Astrocyte (in vitro differentiated cells and primary cell): ENCODE measurements around the gene MVP.

Source experiments
- EZH2 ChIP-seq: IDR thresholded peaks from 2 replicates; pipeline ENCODE4 v1.6.1; 2012; ENCODE audit warnings: mild to moderate bottlenecking, low read length, inconsistent platforms; ENCODE audit not compliant: insufficient read depth
- TF ChIP-seq, protein P1 (sequence below): IDR thresholded peaks from 2 replicates; pipeline ENCODE4 v1.5.1; 2011; ENCODE audit warnings: low read depth, mild to moderate bottlenecking, inconsistent platforms, low read length, moderate library complexity; ENCODE audit not compliant: insufficient read depth

DNA sequence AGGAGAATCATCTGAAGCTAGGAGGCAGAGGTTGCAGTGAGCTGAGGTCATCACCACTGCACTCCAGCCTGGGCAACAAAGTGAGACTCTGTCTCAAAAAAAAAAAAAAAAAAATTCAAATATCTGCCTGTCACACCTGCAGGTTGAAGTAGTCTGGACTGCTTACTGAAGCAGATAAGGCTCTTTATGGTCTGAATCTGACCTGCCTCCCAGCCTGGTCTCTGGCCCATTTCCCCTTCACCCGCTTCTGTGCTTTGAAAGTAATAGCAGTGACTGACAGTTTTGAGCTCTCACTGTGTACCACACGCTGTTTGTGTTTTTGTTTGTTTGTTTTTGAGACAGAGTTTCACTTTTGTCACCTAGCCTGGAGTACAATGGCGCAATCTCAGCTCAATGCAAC lies 73.3 kb downstream of the MVP start:
- TF ChIP-seq, protein P1, sequence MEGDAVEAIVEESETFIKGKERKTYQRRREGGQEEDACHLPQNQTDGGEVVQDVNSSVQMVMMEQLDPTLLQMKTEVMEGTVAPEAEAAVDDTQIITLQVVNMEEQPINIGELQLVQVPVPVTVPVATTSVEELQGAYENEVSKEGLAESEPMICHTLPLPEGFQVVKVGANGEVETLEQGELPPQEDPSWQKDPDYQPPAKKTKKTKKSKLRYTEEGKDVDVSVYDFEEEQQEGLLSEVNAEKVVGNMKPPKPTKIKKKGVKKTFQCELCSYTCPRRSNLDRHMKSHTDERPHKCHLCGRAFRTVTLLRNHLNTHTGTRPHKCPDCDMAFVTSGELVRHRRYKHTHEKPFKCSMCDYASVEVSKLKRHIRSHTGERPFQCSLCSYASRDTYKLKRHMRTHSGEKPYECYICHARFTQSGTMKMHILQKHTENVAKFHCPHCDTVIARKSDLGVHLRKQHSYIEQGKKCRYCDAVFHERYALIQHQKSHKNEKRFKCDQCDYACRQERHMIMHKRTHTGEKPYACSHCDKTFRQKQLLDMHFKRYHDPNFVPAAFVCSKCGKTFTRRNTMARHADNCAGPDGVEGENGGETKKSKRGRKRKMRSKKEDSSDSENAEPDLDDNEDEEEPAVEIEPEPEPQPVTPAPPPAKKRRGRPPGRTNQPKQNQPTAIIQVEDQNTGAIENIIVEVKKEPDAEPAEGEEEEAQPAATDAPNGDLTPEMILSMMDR: no peak
- TF ChIP-seq EZH2: no peak
